Stimulated activated CD4-positive, alpha-beta T cell treated with anti-CD3 and anti-CD28 coated beads, Interleukin-1b, Interleukin-23, amount 100 ng/mL, for 1 hour (primary cell): Measurements from ENCODE around the gene MUC5B.
"Not testable (repeated sequence)": the region's sequence is repeated elsewhere in the genome, so short reads cannot be mapped to it uniquely, and the experiment has no call there.

Experiments
- DNase-seq, 2 donors: peaks; one replicate each; pipeline ENCODE4 v3.0.0-alpha.2; 2020; ENCODE audit warnings: low read depth in 2 of 2

The MUC5B gene

GRCh38 chr11:1266976-1267375 is 44.1 kb downstream of the MUC5B start:
- DNase-seq: not testable (repeated sequence)

- DNase-seq: no peak
Measured at GRCh38 chr11:1267441-1268100, 44.7 kb downstream of the MUC5B start.

- DNase-seq: no peak
Measured at GRCh38 chr11:1269957-1270356, 47.1 kb downstream of the MUC5B start.

- DNase-seq: no peak
Measured at GRCh38 chr11:1270476-1270875, 47.6 kb downstream of the MUC5B start.

- no peak for DNase-seq
Measured at GRCh38 chr11:1271002-1271401, 48.1 kb downstream of the MUC5B start.

GRCh38 chr11:1271406-1271805 is 48.5 kb downstream of the MUC5B start:
- no peak for DNase-seq

GRCh38 chr11:1271927-1272326 is 49.1 kb downstream of the MUC5B start:
- DNase-seq: no peak

- no peak for DNase-seq
Measured at GRCh38 chr11:1272531-1272930, 49.7 kb downstream of the MUC5B start.

GRCh38 chr11:1274501-1274900 is 51.6 kb downstream of the MUC5B start:
- DNase-seq: no peak

- no peak for DNase-seq
Measured at GRCh38 chr11:1275021-1275420, 52.2 kb downstream of the MUC5B start.

GRCh38 chr11:1276041-1276790 is 53.4 kb downstream of the MUC5B start:
- no peak for DNase-seq

GRCh38 chr11:1276866-1277615 is 54.2 kb downstream of the MUC5B start:
- no peak for DNase-seq

GRCh38 chr11:1277936-1278512 is 55.2 kb downstream of the MUC5B start:
- no peak for DNase-seq

GRCh38 chr11:1278766-1279673 is 56.2 kb downstream of the MUC5B start:
- DNase-seq: no peak

- no peak for DNase-seq
Measured at GRCh38 chr11:1279674-1280055, 56.8 kb downstream of the MUC5B start.

- DNase-seq: no peak
Measured at GRCh38 chr11:1280116-1281035, 57.5 kb downstream of the MUC5B start.

- DNase-seq: no peak
Measured at GRCh38 chr11:1281326-1281973, 58.6 kb downstream of the MUC5B start.

- DNase-seq: no peak
Measured at GRCh38 chr11:1281974-1282365, 59.1 kb downstream of the MUC5B start.

- no peak for DNase-seq
Measured at GRCh38 chr11:1283091-1283511, 60.2 kb downstream of the MUC5B start.

GRCh38 chr11:1283906-1284305 is 61.0 kb downstream of the MUC5B start:
- no peak for DNase-seq
